Parathyroid adenoma (tissue), 2 donors: ENCODE results near the gene TRPC3.

Source experiments
- H2AFZ ChIP-seq: fragments of 300-600 bp; sonication (generic); one replicate; pipeline ENCODE4 v1.7.0; 2017; ENCODE audit warnings: antibody characterized with exemption, mild to moderate bottlenecking
- H3K27ac ChIP-seq: fragments of 300-600 bp; sonication (generic); one replicate; pipeline ENCODE4 v1.7.0; 2017
- H3K27me3 ChIP-seq: fragments of 300-600 bp; sonication (generic); one replicate; pipeline ENCODE4 v1.7.0; 2017; ENCODE audit warnings: low read length; ENCODE audit not compliant: control insufficient read depth, insufficient read depth
- H3K36me3 ChIP-seq: fragments of 300-600 bp; sonication (generic); one replicate; pipeline ENCODE4 v1.7.0; 2017; ENCODE audit warnings: low read length; ENCODE audit not compliant: control insufficient read depth, insufficient read depth
- H3K4me1 ChIP-seq: fragments of 300-600 bp; sonication (generic); one replicate; pipeline ENCODE4 v1.7.0; 2017; ENCODE audit warnings: control low read depth
- H3K4me2 ChIP-seq: fragments of 300-600 bp; sonication (generic); one replicate; pipeline ENCODE4 v1.7.0; 2017; ENCODE audit warnings: low read length
- H3K4me3 ChIP-seq: fragments of 300-600 bp; sonication (generic); one replicate; pipeline ENCODE4 v1.7.0; 2017; ENCODE audit warnings: low read depth, low read length
- H3K79me2 ChIP-seq: fragments of 300-600 bp; sonication (generic); one replicate; pipeline ENCODE4 v1.7.0; 2017; ENCODE audit warnings: control low read depth
- H3K9ac ChIP-seq: fragments of 300-600 bp; sonication (generic); one replicate; pipeline ENCODE4 v1.7.0; 2017; ENCODE audit warnings: mild to moderate bottlenecking
- H3K9me3 ChIP-seq: fragments of 300-600 bp; sonication (generic); one replicate; pipeline ENCODE4 v1.7.0; 2017; ENCODE audit warnings: low read length; ENCODE audit not compliant: control insufficient read depth
- TF ChIP-seq, protein P1 (sequence below): fragments of 300-600 bp; sonication (generic); IDR thresholded peaks from one replicate; pipeline ENCODE4 v1.7.0; 2017; ENCODE audit warnings: antibody characterized with exemption, mild to moderate bottlenecking
- donor health status: primary hyperparathyroidism.

TRPC3 gene

DNA sequence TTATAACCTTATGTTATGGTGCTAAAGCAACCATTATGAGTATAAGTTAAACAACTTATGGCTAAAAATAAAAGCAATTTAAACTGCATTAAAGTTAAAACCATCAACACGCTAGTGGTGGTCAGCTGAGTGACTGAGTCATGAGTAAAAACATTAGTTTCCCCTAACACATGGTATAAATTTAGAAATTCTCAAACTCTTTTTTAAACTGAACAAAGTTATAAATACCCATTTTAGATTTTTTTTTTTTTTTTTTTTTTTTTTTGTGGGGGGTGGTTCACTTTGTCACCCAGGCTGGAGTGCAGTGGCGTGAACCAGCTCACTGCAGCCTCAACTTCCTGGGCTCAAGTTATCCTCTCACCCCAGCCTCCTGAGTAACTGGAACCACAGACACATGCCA lies 76.2 kb downstream of the TRPC3 start:
- H3K4me2 ChIP-seq, result no peak overlapping the region
- H3K9ac ChIP-seq, result no peak overlapping the region
- no peaks in the 10 kb centered on the region for H3K36me3 ChIP-seq
- H3K79me2 ChIP-seq, result no peaks in the 10 kb centered on the region
- H3K27ac ChIP-seq, result no peak overlapping the region
- no peaks in the 10 kb centered on the region for H3K9me3 ChIP-seq
- no peak overlapping the region for H2AFZ ChIP-seq
- H3K27me3 ChIP-seq, result no peaks in the 10 kb centered on the region
- H3K4me1 ChIP-seq, result no peaks in the 10 kb centered on the region
- TF ChIP-seq, protein P1, sequence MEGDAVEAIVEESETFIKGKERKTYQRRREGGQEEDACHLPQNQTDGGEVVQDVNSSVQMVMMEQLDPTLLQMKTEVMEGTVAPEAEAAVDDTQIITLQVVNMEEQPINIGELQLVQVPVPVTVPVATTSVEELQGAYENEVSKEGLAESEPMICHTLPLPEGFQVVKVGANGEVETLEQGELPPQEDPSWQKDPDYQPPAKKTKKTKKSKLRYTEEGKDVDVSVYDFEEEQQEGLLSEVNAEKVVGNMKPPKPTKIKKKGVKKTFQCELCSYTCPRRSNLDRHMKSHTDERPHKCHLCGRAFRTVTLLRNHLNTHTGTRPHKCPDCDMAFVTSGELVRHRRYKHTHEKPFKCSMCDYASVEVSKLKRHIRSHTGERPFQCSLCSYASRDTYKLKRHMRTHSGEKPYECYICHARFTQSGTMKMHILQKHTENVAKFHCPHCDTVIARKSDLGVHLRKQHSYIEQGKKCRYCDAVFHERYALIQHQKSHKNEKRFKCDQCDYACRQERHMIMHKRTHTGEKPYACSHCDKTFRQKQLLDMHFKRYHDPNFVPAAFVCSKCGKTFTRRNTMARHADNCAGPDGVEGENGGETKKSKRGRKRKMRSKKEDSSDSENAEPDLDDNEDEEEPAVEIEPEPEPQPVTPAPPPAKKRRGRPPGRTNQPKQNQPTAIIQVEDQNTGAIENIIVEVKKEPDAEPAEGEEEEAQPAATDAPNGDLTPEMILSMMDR, result no peak
- no peak overlapping the region for H3K4me3 ChIP-seq

DNA sequence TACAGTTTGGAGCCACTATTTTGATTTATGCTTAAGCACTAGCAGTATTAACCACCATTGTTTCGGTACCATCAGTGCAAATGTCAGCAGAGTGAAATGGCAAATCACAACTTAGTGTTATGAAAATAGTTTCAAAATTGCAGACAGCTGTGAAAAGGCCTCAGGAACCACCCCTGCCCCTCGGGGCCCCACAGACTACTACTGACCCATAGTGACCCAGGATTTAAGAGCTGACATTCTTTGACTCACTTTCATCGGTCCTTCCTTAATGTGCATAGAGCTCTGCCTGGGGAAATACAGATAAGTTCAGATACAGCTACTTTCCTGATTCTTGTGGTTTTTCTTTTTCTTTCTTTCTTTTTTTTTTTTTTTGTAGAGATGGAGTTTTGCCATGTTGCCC lies 78.3 kb downstream of the TRPC3 start:
- Histone ChIP-seq H3K4me3 (no peak overlapping the region), H3K27ac (no peak overlapping the region), H3K27me3 (no peaks in the 10 kb centered on the region), H3K9ac (no peak overlapping the region), H3K79me2 (no peaks in the 10 kb centered on the region), H3K36me3 (no peaks in the 10 kb centered on the region), H3K4me2 (no peak overlapping the region), H3K9me3 (no peaks in the 10 kb centered on the region), H2AFZ (no peak overlapping the region), H3K4me1 (no peaks in the 10 kb centered on the region)
- TF ChIP-seq, protein P1, result no peak

DNA sequence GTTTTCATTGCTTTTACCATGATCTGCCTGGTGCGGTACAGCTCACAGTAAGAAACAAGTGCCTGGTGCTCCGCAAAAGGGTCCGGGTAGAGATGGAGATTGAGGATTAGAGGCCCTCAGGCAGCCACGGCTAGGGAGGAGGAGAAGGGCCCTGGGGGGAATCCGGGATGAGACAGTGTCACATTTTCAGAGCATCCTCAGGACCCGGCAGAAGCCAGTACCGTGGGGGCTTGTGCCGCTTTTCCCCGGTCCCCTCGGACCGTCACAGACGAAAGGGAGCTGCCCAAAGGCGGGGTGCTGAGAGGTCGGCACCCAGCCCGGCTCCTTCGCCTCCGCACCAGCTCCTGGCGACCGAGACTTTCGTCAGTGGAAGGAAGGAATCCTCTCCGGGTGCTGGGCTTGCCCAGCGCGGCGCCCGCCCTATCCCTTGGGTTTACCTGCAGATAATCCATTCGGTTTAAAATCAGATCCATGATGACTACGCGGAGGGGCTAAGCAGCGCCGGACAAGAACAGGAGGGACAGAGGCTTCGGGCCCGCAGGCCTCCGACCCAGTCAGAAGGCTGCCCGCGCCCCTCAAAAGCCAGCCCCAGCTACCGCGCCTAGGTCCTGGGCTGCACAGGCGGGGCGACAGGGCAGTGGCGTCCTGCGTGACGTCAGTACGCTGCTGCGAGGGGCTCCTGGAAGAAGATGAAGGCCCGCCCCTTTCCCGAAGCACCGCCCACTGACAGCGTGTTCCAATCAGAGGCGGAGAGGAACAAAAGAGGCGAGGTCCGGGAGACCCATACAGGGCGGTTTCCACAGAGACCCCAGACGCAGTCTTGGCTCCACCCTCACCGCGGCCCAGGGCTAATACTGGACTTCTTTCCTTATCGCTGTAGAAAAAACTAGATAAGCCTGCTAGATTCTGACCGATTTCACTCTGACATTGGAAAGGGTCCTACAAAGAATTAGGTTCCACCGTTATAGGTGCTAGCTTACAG lies 81.7 kb downstream of the TRPC3 start, which contains the start of gene BBS7:
BBS7 (minus strand) TSS at position 634 of the 982 bp plus-strand sequence; CDS start at position 473, 161 bp downstream.
- no peaks in the 10 kb centered on the region for H3K27me3 ChIP-seq
- no peaks in the 10 kb centered on the region for H3K79me2 ChIP-seq
- no peaks in the 10 kb centered on the region for H3K4me1 ChIP-seq
- H3K9me3 ChIP-seq, result no peaks in the 10 kb centered on the region
- no peaks in the 10 kb centered on the region for H3K36me3 ChIP-seq
- H3K4me3 ChIP-seq, result peak within 1 kb of the TSS; percentile 84
- H3K27ac ChIP-seq, result peak within 1 kb of the TSS; percentile 80
- peak within 1 kb of the TSS; percentile 90 for H2AFZ ChIP-seq
- H3K9ac ChIP-seq, result peak within 1 kb of the TSS; percentile 7
- H3K4me2 ChIP-seq, result peak within 1 kb of the TSS; percentile 89
- TF ChIP-seq, protein P1, result no peak

DNA sequence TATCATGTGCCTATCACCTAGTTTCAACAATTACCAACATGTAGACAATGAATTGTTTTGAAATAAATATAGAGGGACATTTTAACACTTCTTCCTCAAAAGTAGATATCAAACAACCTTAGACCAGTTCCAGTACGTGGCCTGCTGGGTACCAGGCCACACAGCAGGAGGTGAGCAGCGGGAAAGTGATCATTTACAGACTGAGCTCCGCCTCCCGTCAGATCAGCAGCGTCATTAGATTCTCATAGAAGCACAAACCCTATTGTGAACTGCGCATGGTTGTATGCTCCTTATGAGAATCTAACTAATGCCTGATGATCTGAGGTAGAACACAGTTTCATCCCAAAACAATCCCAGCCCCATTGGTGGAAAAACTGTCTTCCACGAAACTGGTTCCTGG lies 88.1 kb downstream of the TRPC3 start:
- Histone ChIP-seq H3K4me3 (no peak overlapping the region), H2AFZ (no peak overlapping the region), H3K27me3 (no peaks in the 10 kb centered on the region), H3K27ac (no peak overlapping the region), H3K9me3 (no peaks in the 10 kb centered on the region), H3K79me2 (no peaks in the 10 kb centered on the region), H3K9ac (no peak overlapping the region), H3K36me3 (no peaks in the 10 kb centered on the region), H3K4me1 (no peaks in the 10 kb centered on the region), H3K4me2 (no peak overlapping the region)
- TF ChIP-seq, protein P1, result no peak
